CD4-positive, alpha-beta T cell treated with Interleukin-6 for 4 hours (primary cell): Measurements from ENCODE around the gene ZNF654.
"Not testable (repeated sequence)": the region's sequence is repeated elsewhere in the genome, so short reads cannot be mapped to it uniquely, and the experiment has no call there.

Source experiments
- DNase-seq: peaks from one replicate; pipeline ENCODE4 v3.0.0-alpha.2; 2020; ENCODE audit warnings: mixed read lengths

ZNF654 gene

DNA sequence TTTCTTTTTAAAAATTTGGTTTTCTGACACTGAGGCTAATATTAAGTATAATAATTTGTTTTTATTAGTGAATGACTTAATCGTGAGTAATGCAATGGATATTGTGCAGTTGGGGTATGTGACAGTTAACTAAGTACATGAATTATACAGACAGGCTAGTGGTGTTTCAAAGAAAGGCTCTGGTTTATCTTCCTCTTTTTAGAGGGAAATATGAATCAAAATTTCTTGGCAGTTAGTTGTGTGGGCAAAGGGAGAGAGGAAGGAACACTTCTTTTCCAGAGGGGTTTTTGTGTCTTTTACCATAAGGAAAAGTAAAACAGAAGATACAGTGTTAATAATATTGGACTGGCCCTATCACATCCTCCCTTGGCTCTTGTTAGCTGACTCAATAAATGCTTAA is 2.7 kb downstream of the ZNF654 start:
- no peak for DNase-seq

DNA sequence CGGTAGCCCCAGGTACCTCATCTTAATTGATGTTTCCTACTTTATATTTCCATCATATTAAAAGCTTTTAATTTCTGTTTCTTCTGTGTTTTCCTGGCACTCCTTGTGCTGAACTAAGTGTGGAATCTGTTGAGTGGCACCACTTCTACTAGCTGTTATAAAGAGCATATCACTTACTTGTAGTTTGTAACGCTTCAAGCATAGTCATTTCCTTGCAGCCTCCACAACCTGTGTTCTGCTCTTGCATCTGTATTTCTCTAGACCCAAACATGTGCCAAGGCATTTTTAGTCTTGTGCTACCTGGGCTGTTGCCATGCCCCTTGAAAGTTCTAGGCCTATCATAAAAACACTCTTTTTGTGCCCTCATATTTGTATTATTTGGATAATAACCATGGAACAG is 16.0 kb downstream of the ZNF654 start:
- DNase-seq = no peak

DNA sequence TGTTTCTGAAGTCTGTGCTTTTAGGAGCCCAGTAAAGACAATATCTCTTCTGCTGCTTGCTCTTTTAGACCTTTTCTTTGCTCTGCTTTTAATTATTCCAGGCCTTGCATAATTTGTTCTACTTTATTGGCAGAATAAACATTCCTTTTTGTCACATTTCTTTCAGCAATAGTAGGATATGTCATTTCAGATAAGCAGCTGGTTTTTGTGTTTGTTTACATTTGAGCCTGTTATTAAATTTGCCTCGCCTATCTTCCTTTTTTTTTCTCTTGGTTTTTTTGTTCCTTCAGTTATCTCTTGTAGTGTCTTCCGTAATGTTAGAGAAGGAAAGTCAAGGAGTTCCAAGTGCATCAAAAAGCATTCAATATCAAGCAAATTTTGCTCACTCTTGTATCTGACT is 16.4 kb downstream of the ZNF654 start:
- no peak for DNase-seq

DNA sequence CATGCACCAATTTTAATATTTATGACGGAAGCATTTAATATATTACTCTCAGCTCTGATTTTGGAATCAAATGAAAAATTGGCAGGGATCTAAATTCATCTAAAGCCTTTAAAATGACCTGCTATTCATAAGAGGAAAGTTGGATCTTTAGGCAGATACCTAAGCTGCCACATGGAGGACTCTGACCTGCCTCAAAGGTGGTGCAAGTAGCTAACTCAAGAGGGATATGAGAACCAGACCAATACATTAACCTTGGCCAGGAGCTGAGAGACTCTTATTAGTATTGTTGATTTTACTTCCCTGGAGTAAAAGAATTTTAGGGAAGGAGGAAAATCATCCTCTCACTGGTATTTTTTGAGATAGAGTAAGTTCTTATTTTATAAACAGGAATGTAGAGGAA is 17.7 kb downstream of the ZNF654 start:
- DNase-seq = no peak

DNA sequence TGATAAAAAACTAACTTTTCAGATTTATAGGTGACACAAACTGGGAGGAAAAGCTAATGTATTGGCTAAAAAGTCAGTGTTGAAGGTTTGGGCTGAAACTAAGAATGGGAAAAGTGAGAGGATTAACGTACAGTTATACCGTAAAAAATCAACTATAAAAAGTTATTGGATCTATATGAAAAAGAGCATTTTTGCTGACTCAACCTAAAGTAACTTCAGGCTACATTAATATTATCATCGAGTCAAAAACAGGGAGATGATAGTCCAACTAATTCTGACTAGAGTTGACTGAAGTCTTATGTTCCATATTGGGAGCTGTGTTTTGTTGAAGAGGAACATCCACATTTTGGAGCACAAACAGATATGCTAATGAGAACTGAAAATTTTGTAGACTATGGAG is 19.9 kb downstream of the ZNF654 start:
- no peak for DNase-seq

DNA sequence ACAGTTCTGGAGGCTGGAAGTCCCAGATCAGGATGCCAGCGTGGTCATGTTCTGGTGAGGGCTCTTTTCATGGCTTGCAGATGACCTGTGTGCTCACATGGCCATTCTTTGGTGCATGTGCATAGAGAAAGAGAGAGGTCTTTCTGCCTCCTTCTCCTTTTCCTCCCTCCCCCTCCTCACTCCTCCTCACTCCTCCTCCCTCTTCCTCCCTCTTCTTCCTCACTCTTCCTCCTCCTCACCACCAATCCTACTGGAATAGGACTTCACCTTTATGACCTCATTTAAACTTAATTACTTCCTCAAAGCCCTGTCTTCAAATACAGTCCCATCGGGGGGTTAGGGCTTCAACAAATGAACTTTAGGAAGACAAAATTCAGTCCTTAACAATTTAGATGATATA is 23.8 kb downstream of the ZNF654 start:
- DNase-seq = no peak

DNA sequence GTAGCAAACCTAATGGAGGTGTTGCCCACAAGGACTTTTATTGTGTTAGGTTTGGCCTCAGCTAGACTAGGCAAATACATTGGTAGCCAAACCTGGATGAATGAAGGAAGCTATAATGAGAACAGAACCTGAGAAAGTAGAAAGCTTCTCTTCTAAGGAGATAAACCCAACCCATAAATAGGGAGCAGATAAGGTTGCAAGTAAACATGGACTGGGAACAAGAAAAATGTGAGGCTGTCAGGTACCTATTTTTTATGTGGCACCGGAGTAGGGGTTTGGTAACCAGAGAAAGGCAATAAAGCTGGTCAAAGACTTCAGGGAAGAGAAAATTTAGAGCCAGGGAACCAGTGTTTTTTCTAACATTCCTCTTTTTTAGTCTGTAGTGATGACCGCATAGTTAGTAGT is 25.0 kb downstream of the ZNF654 start:
- no peak for DNase-seq

DNA sequence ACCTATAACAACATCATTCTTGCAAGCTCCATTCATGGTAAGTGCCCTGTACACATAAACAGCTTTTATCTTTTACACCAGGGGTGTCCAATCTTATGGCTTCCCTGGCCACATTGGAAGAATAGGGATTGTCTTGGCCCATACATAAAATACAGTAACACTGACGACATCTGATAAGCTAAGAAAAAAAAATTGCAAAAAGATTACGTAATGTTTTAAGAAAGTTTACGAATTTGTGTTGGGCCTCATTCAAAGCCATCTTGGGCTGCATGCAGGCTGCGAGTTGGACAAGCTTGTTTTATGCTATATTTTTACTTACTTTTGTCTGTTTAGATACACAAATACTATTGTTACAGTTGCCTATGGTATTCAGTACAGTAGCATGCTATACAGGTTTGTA is 31.6 kb downstream of the ZNF654 start:
- no peak for DNase-seq

DNA sequence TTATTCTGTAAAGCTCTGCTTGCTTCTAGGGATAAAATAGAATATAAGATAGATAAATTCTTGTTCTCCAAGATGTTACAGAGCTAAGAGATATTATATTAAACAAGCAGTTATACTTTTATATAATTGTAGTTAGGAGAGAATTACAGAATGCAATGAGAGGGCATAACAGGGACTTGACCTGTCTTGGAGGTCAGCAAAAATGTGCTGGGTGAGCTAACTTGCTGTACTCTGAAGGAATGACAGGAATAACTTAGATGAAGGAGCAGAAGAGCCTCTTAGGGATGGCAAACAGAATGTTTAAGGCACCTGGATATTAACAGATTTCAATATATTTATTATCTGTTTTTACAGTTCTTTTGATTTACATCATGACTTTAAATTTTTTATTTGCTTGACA is 33.2 kb downstream of the ZNF654 start:
- DNase-seq = no peak

DNA sequence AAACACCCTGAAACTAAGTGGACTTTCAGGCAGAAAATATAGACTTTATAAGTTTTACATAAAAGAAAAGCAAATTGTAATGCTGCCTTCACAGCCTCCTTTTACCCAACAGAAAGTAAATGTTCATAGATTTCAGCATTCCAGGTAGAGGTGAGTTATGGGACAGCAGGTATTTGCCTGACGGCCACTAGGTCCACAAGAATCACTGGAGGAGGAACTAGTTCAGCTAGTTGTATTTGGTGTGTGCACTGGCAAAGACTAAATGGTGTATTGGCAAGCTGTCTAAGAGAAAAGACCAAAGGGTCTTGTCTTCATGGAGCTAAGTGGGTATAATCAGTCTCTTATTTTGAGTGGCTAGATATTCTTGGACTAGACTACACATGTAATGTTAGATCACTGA is 34.2 kb downstream of the ZNF654 start:
- no peak for DNase-seq

DNA sequence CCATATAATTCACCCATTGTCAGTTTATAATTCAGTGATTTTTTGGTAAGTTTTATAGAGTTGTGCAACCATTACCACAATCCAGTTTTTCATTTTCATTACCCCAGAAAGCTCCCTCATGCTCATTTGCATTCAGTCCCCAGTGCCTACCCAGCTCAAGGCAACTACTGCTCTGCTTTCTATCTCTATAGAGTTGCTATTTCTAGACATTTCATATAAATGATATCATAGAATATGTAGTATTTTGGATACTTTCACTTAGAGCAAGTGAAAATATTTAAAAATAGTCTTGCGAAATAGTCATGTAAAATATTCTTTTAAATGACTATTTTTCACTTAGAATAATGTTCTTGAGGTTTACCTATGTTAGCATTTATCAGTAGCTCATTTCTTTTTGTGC is 42.1 kb downstream of the ZNF654 start:
- DNase-seq = no peak

DNA sequence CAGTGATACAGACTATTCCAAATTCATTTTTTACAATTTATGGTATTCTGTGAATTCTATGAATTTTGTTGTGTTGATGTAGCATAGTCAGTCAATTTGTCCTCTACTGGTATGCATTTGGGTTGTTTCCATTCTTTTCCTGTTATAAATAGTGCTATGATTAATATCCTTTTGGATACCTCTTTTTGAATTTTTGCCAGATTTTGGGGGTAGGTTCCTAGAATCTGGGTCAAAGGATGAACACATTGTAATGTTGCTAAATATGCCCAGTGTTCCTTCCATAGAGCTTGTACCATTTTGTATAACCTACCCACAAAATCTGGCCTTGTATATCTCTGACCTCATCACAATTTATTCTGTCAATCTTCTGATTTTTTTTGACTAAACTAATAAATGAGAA is 46.3 kb downstream of the ZNF654 start:
- no peak for DNase-seq

DNA sequence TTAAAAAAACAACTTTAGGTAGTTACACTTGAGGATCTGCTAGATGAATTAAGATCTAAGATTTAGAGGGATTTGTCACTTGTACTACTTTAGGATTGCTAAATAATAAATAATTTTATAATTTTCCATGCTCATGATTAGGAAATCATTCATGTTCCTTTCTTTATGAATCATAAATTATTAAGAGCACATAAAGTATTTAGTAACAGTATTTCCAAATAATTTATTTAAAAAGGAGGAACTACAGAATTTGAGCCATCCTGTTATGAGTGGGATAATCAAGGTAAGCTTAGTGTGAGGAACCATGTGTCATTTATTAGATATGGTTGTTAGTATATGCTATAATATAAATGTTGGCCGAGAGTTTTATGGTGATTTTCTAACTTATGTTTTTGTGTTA is 53.2 kb downstream of the ZNF654 start:
- no peak for DNase-seq

DNA sequence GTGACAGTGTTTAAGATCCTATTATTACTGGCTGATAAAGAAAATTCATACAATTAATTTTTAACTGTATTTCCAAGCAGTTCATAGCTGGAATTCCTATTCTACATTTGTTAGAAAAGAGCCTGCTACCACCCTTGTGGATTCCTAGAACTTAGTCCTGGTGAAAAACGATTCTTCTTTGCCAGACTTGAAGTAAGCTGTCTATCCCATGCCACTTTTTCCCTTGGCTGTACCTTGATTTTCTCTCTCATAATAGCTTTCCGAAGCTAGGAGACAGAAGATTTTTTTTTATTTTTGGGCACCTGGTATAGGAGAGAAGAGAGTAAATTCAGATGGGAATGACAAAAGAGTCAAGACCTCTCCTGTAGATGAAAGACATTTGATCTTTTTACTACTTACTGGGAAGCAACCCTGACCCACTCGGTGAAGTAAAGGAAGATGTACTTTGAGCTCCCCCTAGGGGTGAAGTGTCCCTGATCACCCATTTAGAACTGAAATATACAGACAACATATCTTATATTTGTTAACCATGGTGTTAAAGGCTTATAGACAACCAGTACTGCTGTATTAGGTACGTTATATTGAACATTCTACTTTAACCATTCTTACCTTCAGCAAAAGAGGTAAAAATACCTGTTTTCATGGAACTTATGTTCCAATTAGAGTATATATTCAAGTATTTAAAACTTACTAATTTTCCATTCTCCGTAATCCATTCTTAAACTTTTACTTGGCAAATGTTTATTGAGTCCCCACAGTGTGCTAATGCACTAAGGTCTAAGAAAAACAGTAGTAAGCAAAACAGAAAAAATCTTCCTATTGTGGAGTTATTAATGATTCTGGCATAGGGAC is 54.5 kb downstream of the ZNF654 start:
- peak; percentile 76 for DNase-seq

DNA sequence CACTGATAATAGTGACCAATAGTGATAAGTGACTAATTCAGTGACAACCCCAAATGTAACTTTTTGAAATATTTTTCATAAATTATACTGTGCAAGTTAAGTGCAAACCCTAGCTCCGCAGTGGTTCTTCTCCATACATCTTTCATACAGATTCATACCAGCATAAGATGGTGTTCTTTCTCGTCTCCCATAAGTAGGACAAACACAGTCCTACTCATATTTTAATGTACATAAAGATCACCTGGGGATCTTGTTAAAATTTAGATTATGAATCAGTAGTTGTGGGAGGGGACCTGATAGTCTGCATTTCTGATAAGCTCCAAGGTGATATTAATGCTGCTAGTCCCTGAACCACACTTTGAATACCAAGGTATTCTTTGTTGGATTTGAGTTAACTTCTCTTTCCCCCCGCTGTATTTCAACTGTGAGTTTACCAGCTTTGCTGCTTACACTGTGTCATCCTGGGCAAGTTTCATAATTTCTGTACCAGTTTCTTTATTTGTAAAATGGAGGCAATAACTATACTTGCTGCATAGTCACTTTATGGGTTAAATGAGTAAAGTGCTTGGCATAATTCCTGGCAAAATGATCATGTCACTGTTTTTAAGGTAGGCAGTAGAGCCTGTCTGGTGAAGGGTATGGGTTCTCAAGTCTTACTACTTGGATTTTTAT is 56.0 kb downstream of the ZNF654 start:
- DNase-seq = no peak

DNA sequence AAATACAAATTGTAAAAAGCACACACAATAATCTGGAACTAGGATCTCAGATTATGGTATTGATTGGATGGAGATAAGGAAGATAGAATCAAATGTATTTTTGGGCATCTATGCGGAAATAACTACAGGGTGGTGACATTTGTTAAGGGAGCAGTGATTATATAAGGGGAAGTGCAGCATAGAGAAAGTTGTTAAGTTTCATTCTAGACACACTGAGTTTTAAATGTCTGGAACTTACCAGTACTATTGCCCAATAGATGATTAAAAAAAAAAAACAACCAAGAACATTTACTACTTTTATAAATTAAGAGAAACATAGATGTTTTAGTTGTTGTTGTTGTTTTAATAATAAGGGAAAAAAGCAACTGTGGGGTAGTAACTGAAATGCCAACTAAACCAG is 58.6 kb downstream of the ZNF654 start:
- DNase-seq = no peak

DNA sequence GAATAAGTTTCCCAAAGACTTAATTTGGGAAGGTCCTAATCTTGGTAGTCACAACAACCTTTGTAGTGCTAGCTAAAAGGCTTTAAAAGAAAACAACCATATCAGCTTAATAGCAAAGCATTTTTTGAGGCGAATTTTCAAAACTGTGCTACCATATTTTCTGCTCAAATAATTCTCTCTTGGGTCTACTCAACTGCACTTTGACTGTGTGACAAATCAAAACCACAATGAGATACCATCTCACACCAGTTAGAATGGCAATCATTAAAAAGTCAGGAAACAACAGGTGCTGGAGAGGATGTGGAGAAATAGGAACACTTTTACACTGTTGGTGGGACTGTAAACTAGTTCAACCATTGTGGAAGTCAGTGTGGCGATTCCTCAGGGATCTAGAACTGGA is 59.5 kb downstream of the ZNF654 start:
- not testable (repeated sequence) for DNase-seq

DNA sequence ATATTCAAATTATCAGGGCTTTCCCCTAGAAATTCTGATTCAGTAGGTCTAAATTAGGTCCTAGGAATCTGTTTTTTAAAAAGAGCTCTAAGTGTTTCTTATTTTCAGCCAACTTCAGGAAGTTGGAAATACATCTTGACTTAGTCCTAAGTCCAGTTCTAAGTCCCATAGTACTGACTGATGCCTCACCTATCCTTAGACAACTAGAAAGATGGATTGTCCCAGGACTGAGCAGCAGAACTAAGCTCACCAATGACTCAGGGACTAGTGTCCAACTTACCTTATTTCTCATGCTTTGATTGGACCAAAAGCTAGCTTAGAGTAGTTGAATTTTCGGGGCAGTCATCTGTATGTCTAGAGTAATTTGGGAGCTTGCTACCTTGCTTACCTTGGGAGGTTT is 64.5 kb downstream of the ZNF654 start:
- DNase-seq = no peak

DNA sequence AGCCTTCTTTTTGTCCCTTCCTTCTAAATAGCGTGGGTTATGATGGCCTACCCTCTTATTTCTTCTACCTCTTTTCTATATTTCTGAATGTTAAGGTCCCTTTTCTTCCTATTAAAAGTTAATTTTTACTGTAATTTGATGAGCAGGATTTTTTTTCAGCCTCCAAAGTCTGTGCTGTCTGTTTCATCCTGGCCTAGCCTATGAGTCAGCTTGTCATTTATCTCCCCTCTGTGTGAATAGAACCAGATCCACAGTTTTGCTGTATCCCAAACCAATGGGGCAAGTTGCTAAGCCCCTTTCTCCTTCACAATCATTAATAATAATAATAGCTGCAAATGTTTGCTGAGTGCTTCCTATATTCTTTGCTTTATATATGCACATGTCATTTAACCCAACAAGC is 72.6 kb downstream of the ZNF654 start:
- DNase-seq = no peak

DNA sequence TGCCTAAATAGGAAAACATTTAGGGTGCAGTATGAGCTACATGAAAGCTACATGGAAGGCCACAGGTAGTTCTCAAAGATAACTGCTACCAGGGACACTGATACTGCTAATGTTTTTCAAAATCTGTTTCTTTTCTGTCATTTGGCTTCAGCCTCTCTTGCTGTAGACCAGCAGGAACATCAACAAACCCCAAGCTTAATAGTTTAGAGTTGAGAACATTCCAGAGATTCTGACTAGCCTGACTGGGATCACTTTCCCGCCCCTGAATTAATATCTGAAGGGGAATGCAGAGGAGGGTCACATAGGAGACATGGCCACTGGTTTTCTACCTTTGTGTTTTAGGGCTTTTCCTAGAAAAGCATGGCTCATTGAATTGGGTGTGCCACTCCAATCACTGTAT is 73.8 kb downstream of the ZNF654 start:
- no peak for DNase-seq

DNA sequence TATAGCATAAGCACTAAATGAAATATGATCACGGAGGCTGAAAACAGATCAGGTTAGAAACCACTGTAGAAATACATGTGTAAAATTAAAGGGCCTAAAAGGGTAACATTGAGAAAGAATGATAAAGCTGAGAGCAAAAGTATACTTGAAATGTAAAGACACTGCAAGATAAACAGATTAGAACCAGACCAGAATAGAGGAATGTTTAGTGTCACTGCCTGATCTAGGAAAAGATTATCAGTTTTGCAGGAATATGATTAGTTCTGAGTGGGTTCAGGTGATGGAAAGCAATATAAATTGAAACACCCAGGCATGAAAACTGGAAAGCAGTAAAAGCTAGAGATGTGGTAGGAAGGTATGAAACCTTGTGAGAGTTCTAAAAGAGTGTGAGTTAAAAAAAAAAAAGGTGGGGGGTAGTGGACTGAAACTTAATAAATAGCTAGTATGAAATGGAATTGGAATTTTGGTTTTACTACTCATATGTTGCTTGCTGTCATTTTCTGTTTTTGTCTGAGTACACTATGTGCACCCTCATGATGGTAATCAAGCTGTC is 74.7 kb downstream of the ZNF654 start:
- DNase-seq = no peak

DNA sequence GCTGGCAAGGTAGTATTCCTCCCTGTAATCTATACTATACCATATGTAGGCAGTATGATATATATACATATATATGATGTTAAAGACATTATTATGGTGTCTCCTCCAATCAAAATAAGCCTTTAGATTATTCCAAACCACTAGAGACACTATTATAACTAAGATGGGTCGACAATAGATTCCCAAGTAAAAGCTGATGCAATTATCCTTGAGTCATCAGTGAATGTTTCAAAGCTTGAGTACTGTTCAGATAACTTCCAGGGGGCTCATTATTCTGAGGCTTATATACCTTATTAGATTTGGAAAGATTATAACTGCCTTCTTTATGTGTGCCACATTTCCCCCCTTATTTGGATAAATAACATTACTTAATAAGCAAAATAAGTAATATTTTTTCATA is 78.8 kb downstream of the ZNF654 start:
- no peak for DNase-seq

DNA sequence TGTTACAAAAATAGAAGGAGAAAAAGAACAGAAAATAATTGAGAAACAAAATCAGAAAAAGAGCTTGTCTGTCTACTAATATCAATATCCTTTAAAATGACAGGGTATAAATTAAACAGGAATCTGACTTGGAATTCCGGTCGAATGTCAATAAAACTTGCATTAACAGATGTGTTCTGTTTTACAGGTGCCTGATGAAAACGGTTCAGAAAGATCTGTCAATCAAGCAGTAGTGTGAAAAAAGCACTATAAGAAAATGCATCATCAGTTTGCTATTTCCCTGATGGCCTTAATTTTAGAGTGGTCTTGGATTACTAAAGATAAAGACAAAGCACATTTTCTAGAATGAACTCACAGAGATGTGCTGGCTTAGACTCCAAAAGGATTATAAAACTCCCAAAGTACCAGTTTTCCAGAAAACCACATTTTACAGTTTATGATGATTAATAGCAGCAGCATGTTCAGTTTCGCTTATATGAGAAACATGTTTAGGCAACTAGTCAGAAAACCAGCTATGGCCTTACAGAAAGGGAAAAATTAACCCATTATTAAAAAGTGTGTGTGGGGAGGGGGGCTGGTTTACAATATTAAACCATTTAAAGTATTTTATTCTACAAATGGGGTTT is 82.5 kb downstream of the ZNF654 start:
- no peak for DNase-seq

DNA sequence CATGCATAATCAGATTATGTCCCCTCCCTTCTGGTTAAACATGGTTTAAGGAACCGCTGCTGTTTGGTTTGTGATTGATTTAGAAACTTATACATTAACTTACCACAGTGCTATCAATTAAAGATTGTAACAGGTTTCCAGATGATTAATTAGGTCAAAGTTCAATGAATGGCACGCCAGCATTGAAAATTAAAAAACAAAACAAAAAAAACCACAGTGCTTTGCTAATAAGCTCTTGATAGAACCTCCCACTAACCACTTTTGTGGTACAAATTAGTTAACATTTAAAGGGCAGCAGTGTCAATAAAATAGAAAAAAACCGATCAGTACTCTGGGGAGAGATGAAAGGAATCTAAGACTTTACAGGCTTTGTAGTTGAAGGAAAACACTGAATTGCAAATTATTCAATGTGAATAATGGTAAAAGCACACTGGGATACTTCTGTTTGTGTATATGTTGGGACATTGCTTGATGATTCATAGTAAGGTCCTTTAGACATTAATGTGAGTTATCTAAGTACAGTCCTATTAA is 83.1 kb downstream of the ZNF654 start:
- no peak for DNase-seq
